H9 (cell line): ENCODE results near the gene POLN. TPM values are rescaled to one million over a fixed set of nuclear protein-coding genes. Genes with fewer than 3 reads are reported as not detected.

Source experiments
- DNase-seq: peaks from one replicate; pipeline ENCODE4 v3.0.0-alpha.2; 2017
- H2AFZ ChIP-seq: one replicate; pipeline ENCODE4 v1.6.1; 2013; ENCODE audit warnings: mild to moderate bottlenecking, low read length, control low read depth, moderate library complexity
- H2AK5ac ChIP-seq: 2 replicates; pipeline ENCODE4 v1.6.1; 2013; ENCODE audit warnings: low read length, control low read depth, mixed read lengths; ENCODE audit not compliant: insufficient read length
- H2BK120ac ChIP-seq: one replicate; pipeline ENCODE4 v1.6.1; 2013; ENCODE audit warnings: low read depth, mild to moderate bottlenecking, low read length, control low read depth, inconsistent platforms; ENCODE audit not compliant: poor library complexity, severe bottlenecking
- H2BK12ac ChIP-seq: 2 replicates; pipeline ENCODE4 v1.6.1; 2013; ENCODE audit warnings: low read length, control low read depth, mixed read lengths, low read depth; ENCODE audit not compliant: insufficient read length
- H2BK15ac ChIP-seq: 2 replicates; pipeline ENCODE4 v1.6.1; 2013; ENCODE audit warnings: low read depth, low read length, control low read depth
- H2BK20ac ChIP-seq: one replicate; pipeline ENCODE4 v1.6.1; 2013; ENCODE audit warnings: low read depth, mild to moderate bottlenecking, low read length, control low read depth, inconsistent platforms; ENCODE audit not compliant: poor library complexity, severe bottlenecking
- H2BK5ac ChIP-seq: 2 replicates; pipeline ENCODE4 v1.6.1; 2013; ENCODE audit warnings: low read length, control low read depth, mixed read lengths; ENCODE audit not compliant: insufficient read length
- H3K14ac ChIP-seq: 2 replicates; pipeline ENCODE4 v1.6.1; 2013; ENCODE audit warnings: low read length, control low read depth; ENCODE audit not compliant: insufficient read depth
- H3K18ac ChIP-seq: 2 replicates; pipeline ENCODE4 v1.6.1; 2013; ENCODE audit warnings: low read depth, mild to moderate bottlenecking, mixed read lengths, low read length, control low read depth; ENCODE audit not compliant: insufficient read length
- H3K23ac ChIP-seq: 2 replicates; pipeline ENCODE4 v1.6.1; 2013; ENCODE audit warnings: low read length, control low read depth, mixed read lengths, low read depth; ENCODE audit not compliant: insufficient read length
- H3K23me2 ChIP-seq: 2 replicates; pipeline ENCODE4 v1.6.1; 2013; ENCODE audit warnings: low read depth, mild to moderate bottlenecking, mixed read lengths, low read length, control low read depth; ENCODE audit not compliant: insufficient read length, poor library complexity, severe bottlenecking
- H3K27ac ChIP-seq: 2 replicates; pipeline ENCODE4 v1.5.1; 2013; ENCODE audit warnings: low read length, control low read depth, mixed read lengths, low read depth; ENCODE audit not compliant: insufficient read length
- H3K27me3 ChIP-seq: 2 replicates; pipeline ENCODE4 v1.6.1; 2013; ENCODE audit warnings: low read length, control low read depth, inconsistent platforms; ENCODE audit not compliant: insufficient read depth
- H3K4ac ChIP-seq: 2 replicates; pipeline ENCODE4 v1.6.1; 2013; ENCODE audit warnings: low read depth, mild to moderate bottlenecking, control low read depth, inconsistent platforms, low read length, moderate library complexity
- H3K4me1 ChIP-seq: 2 replicates; pipeline ENCODE4 v1.6.1; 2013; ENCODE audit warnings: low read length, control low read depth, inconsistent platforms; ENCODE audit not compliant: insufficient read depth
- H3K4me2 ChIP-seq: 2 replicates; pipeline ENCODE4 v1.6.1; 2013; ENCODE audit warnings: low read length, control low read depth, mixed read lengths; ENCODE audit not compliant: insufficient read length, insufficient read depth
- H3K56ac ChIP-seq: 2 replicates; pipeline ENCODE4 v1.6.1; 2013; ENCODE audit warnings: low read depth, mild to moderate bottlenecking, mixed read lengths, low read length, control low read depth; ENCODE audit not compliant: insufficient read length
- H3K79me1 ChIP-seq: 2 replicates; pipeline ENCODE4 v1.6.1; 2013; ENCODE audit warnings: low read depth, mild to moderate bottlenecking, moderate library complexity, low read length, control low read depth, inconsistent platforms; ENCODE audit not compliant: insufficient read depth, poor library complexity, severe bottlenecking
- H3K79me2 ChIP-seq: 2 replicates; pipeline ENCODE4 v1.6.1; 2013; ENCODE audit warnings: low read length, control low read depth, inconsistent platforms; ENCODE audit not compliant: insufficient read depth
- H3K9ac ChIP-seq: 2 replicates; pipeline ENCODE4 v1.6.1; 2013; ENCODE audit warnings: low read length, control low read depth, mixed read lengths; ENCODE audit not compliant: insufficient read length; ENCODE audit errors: extremely low read depth
- H3K9me3 ChIP-seq: one replicate; pipeline ENCODE4 v1.6.1; 2013; ENCODE audit warnings: low read depth, low read length, inconsistent platforms; ENCODE audit not compliant: control insufficient read depth
- H3T11ph ChIP-seq: one replicate; pipeline ENCODE4 v1.6.1; 2013; ENCODE audit warnings: mild to moderate bottlenecking, low read length, control low read depth, inconsistent platforms
- H4K20me1 ChIP-seq: one replicate; pipeline ENCODE4 v1.6.1; 2013; ENCODE audit not compliant: control insufficient read depth, insufficient read length, insufficient read depth
- H4K5ac ChIP-seq: 2 replicates; pipeline ENCODE4 v1.6.1; 2013; ENCODE audit warnings: low read depth, mild to moderate bottlenecking, mixed read lengths, low read length, control low read depth; ENCODE audit not compliant: insufficient read length
- H4K8ac ChIP-seq: replicated peaks from 2 replicates; pipeline ENCODE4 v1.6.1; 2013; ENCODE audit warnings: low read length, control low read depth, mixed read lengths, low read depth; ENCODE audit not compliant: insufficient read length
- H4K91ac ChIP-seq: 2 replicates; pipeline ENCODE4 v1.6.1; 2013; ENCODE audit warnings: low read depth, mild to moderate bottlenecking, moderate library complexity, mixed read lengths, low read length, control low read depth; ENCODE audit not compliant: insufficient read length
- H3K27ac Mint-ChIP-seq, 3 experiments: 2 replicates in 2 of 3; 3 replicates in 1 of 3; pipeline ENCODE4 v1.8.0; 2020 to 2021; ENCODE audit warnings: mixed read lengths in 3 of 3, mild to moderate bottlenecking in 1 of 3, moderate library complexity in 1 of 3
- H3K27me3 Mint-ChIP-seq: 2 replicates; pipeline ENCODE4 v1.8.0; 2021; ENCODE audit warnings: low read depth, mild to moderate bottlenecking, moderate library complexity, mixed read lengths
- H3K36me3 Mint-ChIP-seq, 3 experiments: 2 replicates in 2 of 3; 3 replicates in 1 of 3; pipeline ENCODE4 v1.8.0; 2020 to 2021; ENCODE audit warnings: low read depth in 3 of 3, mixed read lengths in 3 of 3; ENCODE audit not compliant: insufficient read depth in 1 of 3
- H3K4me1 Mint-ChIP-seq, 2 experiments: 2 replicates each; pipeline ENCODE4 v1.8.0; 2020; ENCODE audit warnings: mixed read lengths in 2 of 2
- H3K4me3 Mint-ChIP-seq, 2 experiments: 2 replicates in 1 of 2; 3 replicates in 1 of 2; pipeline ENCODE4 v1.8.0; 2020 to 2021; ENCODE audit warnings: mild to moderate bottlenecking in 2 of 2, mixed read lengths in 2 of 2, moderate library complexity in 1 of 2
- H3K9me3 Mint-ChIP-seq, 2 experiments: 2 replicates in 1 of 2; 3 replicates in 1 of 2; pipeline ENCODE4 v1.8.0; 2020; ENCODE audit warnings: mild to moderate bottlenecking in 2 of 2, mixed read lengths in 2 of 2, moderate library complexity in 1 of 2
- CTCF ChIP-seq: fragments of 200-600 bp; sonication (generic); conservative IDR thresholded peaks from 3 replicates; pipeline ENCODE4 v1.8.0; 2021; ENCODE audit warnings: antibody characterized with exemption, mild to moderate bottlenecking
- WGBS: extraction: QIAGEN DNeasy Blood & Tissue Kit; methylation state at CpG from one replicate; pipeline ENCODE4 v1.1.7; 2013; ENCODE audit warnings: missing lambda C conversion rate, low lambda C conversion rate, mixed read lengths; ENCODE audit not compliant: insufficient read length; ENCODE audit errors: extremely low coverage; 5-methylcytosine and 5-hydroxymethylcytosine counted together
- total RNA-seq: library from RNA; stranded (reverse); gene quantifications from 2 replicates; pipeline ENCODE4 v1.2.1, GENCODE V29; 2021

Gene POLN
- total RNA-seq, 1 experiment from 2014 or later = 0.74 TPM

- no peak overlapping the region for H3K18ac ChIP-seq
- H4K8ac ChIP-seq = no peak overlapping the region
- no peak overlapping the region for H3K4me2 ChIP-seq
- H2BK15ac ChIP-seq = no peak overlapping the region
- H3K4me1 ChIP-seq = no peaks in the 10 kb centered on the region
- H3K27me3 ChIP-seq = peaks cover 11% of the 10 kb centered on the region; the same call in 1 of the 2 replicates
- WGBS = no CpG with 5 or more reads among the region's 7 CpGs
- Mint-ChIP-seq H3K27me3 (peaks cover 87% of the 10 kb centered on the region), H3K4me1 (no peaks in the 10 kb centered on the region), H3K36me3 (no peaks in the 10 kb centered on the region; a peak in 1 of 7 replicates), H3K4me3 (no peak overlapping the region), H3K9me3 (0 out of 5 replicates have a peak, but pooled peaks cover 0 to 3% of the 10 kb centered on the region in 2 experiments), H3K27ac (no peak overlapping the region)
- H3K56ac ChIP-seq = no peak overlapping the region
- H2BK12ac ChIP-seq = no peak overlapping the region
- H2BK120ac ChIP-seq = no peak overlapping the region
- no peak for DNase-seq
- no peak overlapping the region for H2AK5ac ChIP-seq
- H3K4ac ChIP-seq = no peak overlapping the region
- TF ChIP-seq CTCF = no peak
- no peak overlapping the region for H3K27ac ChIP-seq
- H3K79me2 ChIP-seq = no peaks in the 10 kb centered on the region
- no peaks in the 10 kb centered on the region for H3K9me3 ChIP-seq
- H2AFZ ChIP-seq = no peak overlapping the region
- H4K5ac ChIP-seq = no peak overlapping the region
- peaks cover 16% of the 10 kb centered on the region for H3K23me2 ChIP-seq
- no peak overlapping the region for H2BK20ac ChIP-seq
- no peak overlapping the region for H4K91ac ChIP-seq
- no peak overlapping the region for H2BK5ac ChIP-seq
- no peak overlapping the region for H3K23ac ChIP-seq
- H4K20me1 ChIP-seq = no peaks in the 10 kb centered on the region
- no peak overlapping the region for H3K14ac ChIP-seq
- H3T11ph ChIP-seq = no peak overlapping the region
- H3K79me1 ChIP-seq = no peaks in the 10 kb centered on the region
- no peak overlapping the region for H3K9ac ChIP-seq
Observed at GRCh38 chr4:2036866-2037265, 205.1 kb downstream of the POLN start.
